SJCRH30 (cell line): ENCODE results near the gene RHOG. TPM values are rescaled to one million over a fixed set of nuclear protein-coding genes. Genes with fewer than 3 reads are reported as not detected.
A peak's percentile ranks its signal among the peaks of the same experiment; 100 is the strongest.

Experiments used
- DNase-seq, 2 experiments: peaks; one replicate each; pipeline ENCODE4 v3.0.0-alpha.2; 2015 to 2020
- H3K27ac ChIP-seq: fragments of 250-450 bp; sonication (Bioruptor Pico); 2 replicates; pipeline ENCODE4 v1.5.1; 2020; ENCODE audit warnings: mild to moderate bottlenecking, moderate library complexity
- H3K27me3 ChIP-seq: fragments of 250-450 bp; sonication (Bioruptor Pico); 2 replicates; pipeline ENCODE4 v1.5.1; 2020; ENCODE audit warnings: mild to moderate bottlenecking, moderate library complexity
- H3K36me3 ChIP-seq: fragments of 250-450 bp; sonication (Bioruptor Pico); 2 replicates; pipeline ENCODE4 v1.5.1; 2020; ENCODE audit warnings: mild to moderate bottlenecking, moderate library complexity
- H3K4me1 ChIP-seq: fragments of 250-450 bp; sonication (Bioruptor Pico); 2 replicates; pipeline ENCODE4 v1.5.1; 2020; ENCODE audit warnings: mild to moderate bottlenecking, moderate library complexity
- H3K4me3 ChIP-seq: fragments of 250-450 bp; sonication (Bioruptor Pico); 2 replicates; pipeline ENCODE4 v1.5.1; 2020; ENCODE audit warnings: mild to moderate bottlenecking, moderate library complexity
- H3K9me3 ChIP-seq: fragments of 250-450 bp; sonication (Bioruptor Pico); replicated peaks from 2 replicates; pipeline ENCODE4 v1.5.1; 2020; ENCODE audit warnings: mild to moderate bottlenecking, moderate library complexity
- total RNA-seq: library from RNA; depleted of rRNA; stranded (reverse); fragments of >200 nt; shearing (Covaris generic); gene quantifications from 2 replicates; pipeline ENCODE4 v1.2.3, GENCODE V29; 2014

The RHOG gene
- total RNA-seq, 1 experiment from 2014 or later = 15.5 TPM

GRCh38 chr11:3853899-3854659, 13.3 kb upstream of the RHOG start:
- H3K4me3 ChIP-seq = peak overlapping the region; percentile 94
- peak overlapping the region; percentile 56; the same call in 1 of the 2 replicates for H3K27ac ChIP-seq
- H3K36me3 ChIP-seq = no peaks in the 10 kb centered on the region
- peaks cover 8% of the 10 kb centered on the region for H3K4me1 ChIP-seq
- H3K9me3 ChIP-seq = no peaks in the 10 kb centered on the region
- H3K27me3 ChIP-seq = no peaks in the 10 kb centered on the region
- peak; percentile 28 to 54 for DNase-seq

- peaks cover 8% of the 10 kb centered on the region for H3K4me1 ChIP-seq
- H3K27ac ChIP-seq = no peak overlapping the region
- no peaks in the 10 kb centered on the region for H3K36me3 ChIP-seq
- H3K9me3 ChIP-seq = no peaks in the 10 kb centered on the region
- H3K4me3 ChIP-seq = no peak overlapping the region
- no peaks in the 10 kb centered on the region for H3K27me3 ChIP-seq
- no peak for DNase-seq
Measured at GRCh38 chr11:3853545-3853842, 12.7 kb upstream of the RHOG start.

- H3K27me3 ChIP-seq = no peaks in the 10 kb centered on the region
- no peaks in the 10 kb centered on the region for H3K36me3 ChIP-seq
- H3K4me1 ChIP-seq = peaks cover 7% of the 10 kb centered on the region
- H3K4me3 ChIP-seq = no peak overlapping the region
- no peaks in the 10 kb centered on the region for H3K9me3 ChIP-seq
- peak; percentile 20 to 68 for DNase-seq
- no peak overlapping the region for H3K27ac ChIP-seq
Measured at GRCh38 chr11:3849297-3849874, 8.6 kb upstream of the RHOG start.

- Histone ChIP-seq H3K36me3 (no peaks in the 10 kb centered on the region), H3K27ac (no peak overlapping the region), H3K27me3 (no peaks in the 10 kb centered on the region), H3K4me3 (no peak overlapping the region), H3K4me1 (no peaks in the 10 kb centered on the region), H3K9me3 (no peaks in the 10 kb centered on the region)
- no peak for DNase-seq
Measured at GRCh38 chr11:3845670-3846069, 4.9 kb upstream of the RHOG start.

GRCh38 chr11:3845246-3845645, 4.5 kb upstream of the RHOG start:
- no peaks in the 10 kb centered on the region for H3K36me3 ChIP-seq
- no peak overlapping the region for H3K4me3 ChIP-seq
- DNase-seq = no peak
- no peaks in the 10 kb centered on the region for H3K27me3 ChIP-seq
- no peak overlapping the region for H3K27ac ChIP-seq
- H3K9me3 ChIP-seq = no peaks in the 10 kb centered on the region
- no peaks in the 10 kb centered on the region for H3K4me1 ChIP-seq

- Histone ChIP-seq H3K27ac (no peak overlapping the region), H3K4me1 (no peaks in the 10 kb centered on the region), H3K9me3 (no peaks in the 10 kb centered on the region), H3K27me3 (no peaks in the 10 kb centered on the region), H3K36me3 (no peaks in the 10 kb centered on the region), H3K4me3 (no peak overlapping the region)
- no peak for DNase-seq
Measured at GRCh38 chr11:3843326-3843725, 2.6 kb upstream of the RHOG start.

GRCh38 chr11:3841426-3842350, 929 bp upstream of the RHOG start:
- no peaks in the 10 kb centered on the region for H3K27me3 ChIP-seq
- peak overlapping the region; percentile 70 for H3K27ac ChIP-seq
- DNase-seq = peak in 1 of 2 experiments; percentile 92
- H3K36me3 ChIP-seq = no peaks in the 10 kb centered on the region
- H3K4me1 ChIP-seq = no peaks in the 10 kb centered on the region
- no peaks in the 10 kb centered on the region for H3K9me3 ChIP-seq
- peak overlapping the region; percentile 97 for H3K4me3 ChIP-seq

- Histone ChIP-seq H3K9me3 (no peaks in the 10 kb centered on the region), H3K36me3 (no peaks in the 10 kb centered on the region), H3K27ac (peak overlapping the region; percentile 36; the same call in 1 of the 2 replicates), H3K4me3 (peak overlapping the region; percentile 97), H3K4me1 (no peaks in the 10 kb centered on the region), H3K27me3 (no peaks in the 10 kb centered on the region)
- DNase-seq = no peak
Measured at GRCh38 chr11:3840004-3840869, 522 bp downstream of the RHOG start.

- H3K27me3 ChIP-seq = no peaks in the 10 kb centered on the region
- DNase-seq = no peak
- no peak overlapping the region for H3K27ac ChIP-seq
- H3K4me3 ChIP-seq = no peak overlapping the region
- no peaks in the 10 kb centered on the region for H3K4me1 ChIP-seq
- no peaks in the 10 kb centered on the region for H3K9me3 ChIP-seq
- 0 out of 2 replicates have a peak, but pooled peaks cover 6% of the 10 kb centered on the region for H3K36me3 ChIP-seq
Measured at GRCh38 chr11:3838504-3838903, 2.3 kb downstream of the RHOG start.

- no peak for DNase-seq
- Histone ChIP-seq H3K9me3 (no peaks in the 10 kb centered on the region), H3K36me3 (0 out of 2 replicates have a peak, but pooled peaks cover 8% of the 10 kb centered on the region), H3K27ac (no peak overlapping the region), H3K27me3 (no peaks in the 10 kb centered on the region), H3K4me1 (no peaks in the 10 kb centered on the region), H3K4me3 (no peak overlapping the region)
Measured at GRCh38 chr11:3837793-3838192, 3.0 kb downstream of the RHOG start.

- Histone ChIP-seq H3K27me3 (no peaks in the 10 kb centered on the region), H3K27ac (no peak overlapping the region), H3K36me3 (peaks cover 11% of the 10 kb centered on the region; the same call in 1 of the 2 replicates), H3K4me1 (no peaks in the 10 kb centered on the region), H3K4me3 (no peak overlapping the region), H3K9me3 (no peaks in the 10 kb centered on the region)
- DNase-seq = no peak
Measured at GRCh38 chr11:3836903-3837302, 3.9 kb downstream of the RHOG start.

GRCh38 chr11:3835751-3836150, 5.0 kb downstream of the RHOG start:
- peaks cover 12% of the 10 kb centered on the region; the same call in 1 of the 2 replicates for H3K36me3 ChIP-seq
- no peak overlapping the region for H3K4me3 ChIP-seq
- H3K27ac ChIP-seq = no peak overlapping the region
- no peak for DNase-seq
- no peaks in the 10 kb centered on the region for H3K4me1 ChIP-seq
- no peaks in the 10 kb centered on the region for H3K9me3 ChIP-seq
- no peaks in the 10 kb centered on the region for H3K27me3 ChIP-seq

- H3K4me1 ChIP-seq = no peaks in the 10 kb centered on the region
- no peaks in the 10 kb centered on the region for H3K27me3 ChIP-seq
- H3K4me3 ChIP-seq = no peak overlapping the region
- H3K27ac ChIP-seq = no peak overlapping the region
- DNase-seq = no peak
- H3K9me3 ChIP-seq = no peaks in the 10 kb centered on the region
- peaks cover 20% of the 10 kb centered on the region for H3K36me3 ChIP-seq
Measured at GRCh38 chr11:3834664-3835461, 5.9 kb downstream of the RHOG start.

- H3K9me3 ChIP-seq = no peaks in the 10 kb centered on the region
- peaks cover 21% of the 10 kb centered on the region for H3K36me3 ChIP-seq
- H3K27me3 ChIP-seq = no peaks in the 10 kb centered on the region
- H3K4me1 ChIP-seq = no peaks in the 10 kb centered on the region
- H3K27ac ChIP-seq = no peak overlapping the region
- no peak for DNase-seq
- H3K4me3 ChIP-seq = no peak overlapping the region
Measured at GRCh38 chr11:3834349-3834663, 6.5 kb downstream of the RHOG start.
